SK-N-SH treated with all-trans-retinoic acid at 6 μM for 48 hours (cell line): Measurements from ENCODE around the gene SIRT6.

Experiments
- ATAC-seq: fragments of 200-7000 bp; cut with Tn5 transposase; 3 replicates; pipeline ENCODE4 v1.9.1; 2020; ENCODE audit warnings: mild to moderate bottlenecking, moderate library complexity
- ARNTL ChIP-seq: fragments of 450-650 bp; formaldehyde crosslinking; IDR thresholded peaks from 2 replicates; pipeline ENCODE4 v1.5.0; 2020; ENCODE audit warnings: low read depth, mild to moderate bottlenecking, moderate library complexity, borderline replicate concordance
- BACH2 ChIP-seq: fragments of 250-450 bp; sonication (Bioruptor Pico); IDR thresholded peaks from 2 replicates; pipeline ENCODE4 v1.9.0; 2021; ENCODE audit warnings: mild to moderate bottlenecking, borderline replicate concordance
- CSDC2 ChIP-seq: fragments of 250-450 bp; sonication (Bioruptor Pico); IDR thresholded peaks from 2 replicates; pipeline ENCODE4 v1.5.0; 2020; ENCODE audit warnings: mild to moderate bottlenecking, moderate library complexity
- ESRRG ChIP-seq: fragments of 250-450 bp; sonication (Bioruptor Pico); IDR thresholded peaks from 2 replicates; pipeline ENCODE4 v1.6.1; 2021; ENCODE audit warnings: mild to moderate bottlenecking
- ISL1 ChIP-seq: fragments of 250-450 bp; sonication (Bioruptor Pico); IDR thresholded peaks from 2 replicates; pipeline ENCODE4 v2.1.2; 2022; ENCODE audit warnings: mild to moderate bottlenecking, moderate library complexity
- OSR1 ChIP-seq: fragments of 250-450 bp; sonication (Bioruptor Pico); IDR thresholded peaks from 2 replicates; pipeline ENCODE4 v1.8.0; 2022; ENCODE audit warnings: moderate library complexity, mild to moderate bottlenecking, inconsistent platforms
- PPARA ChIP-seq: fragments of 250-450 bp; sonication (Bioruptor Pico); IDR thresholded peaks from 2 replicates; pipeline ENCODE4 v1.5.0; 2020; ENCODE audit warnings: mild to moderate bottlenecking, borderline replicate concordance
- RARB ChIP-seq: fragments of 250-450 bp; sonication (Bioruptor Pico); IDR thresholded peaks from 2 replicates; pipeline ENCODE4 v1.8.0; 2021; ENCODE audit warnings: mild to moderate bottlenecking, moderate library complexity
- SNAI2 ChIP-seq: fragments of 250-450 bp; sonication (Bioruptor Pico); IDR thresholded peaks from 2 replicates; pipeline ENCODE4 v1.5.0; 2020; ENCODE audit warnings: mild to moderate bottlenecking, moderate library complexity
- TOX ChIP-seq: fragments of 250-450 bp; sonication (Bioruptor Pico); IDR thresholded peaks from 2 replicates; pipeline ENCODE4 v1.8.0; 2021; ENCODE audit warnings: mild to moderate bottlenecking, moderate library complexity, borderline replicate concordance
- ZFP3 ChIP-seq: fragments of 250-450 bp; sonication (Bioruptor Pico); IDR thresholded peaks from 2 replicates; pipeline ENCODE4 v1.5.0; 2020; ENCODE audit warnings: mild to moderate bottlenecking, moderate library complexity
- ZFP30 ChIP-seq: fragments of 450-650 bp; formaldehyde crosslinking; IDR thresholded peaks from 2 replicates; pipeline ENCODE4 v1.5.0; 2022; ENCODE audit warnings: mild to moderate bottlenecking, moderate library complexity
- ZNF565 ChIP-seq: fragments of 450-650 bp; formaldehyde crosslinking; conservative IDR thresholded peaks from 2 replicates; pipeline ENCODE4 v1.5.0; 2020; ENCODE audit warnings: low read depth, mild to moderate bottlenecking, moderate library complexity
- ZNF70 ChIP-seq: fragments of 450-650 bp; formaldehyde crosslinking; IDR thresholded peaks from 2 replicates; pipeline ENCODE4 v1.5.0; 2020; ENCODE audit warnings: mild to moderate bottlenecking, moderate library complexity
- ZNF8 ChIP-seq: fragments of 450-650 bp; formaldehyde crosslinking; IDR thresholded peaks from 2 replicates; pipeline ENCODE4 v1.5.0; 2020; ENCODE audit warnings: mild to moderate bottlenecking, moderate library complexity
- TF ChIP-seq, protein P1 (sequence below): fragments of 250-450 bp; sonication (Bioruptor Pico); IDR thresholded peaks from 2 replicates; pipeline ENCODE4 v1.5.1; 2021; ENCODE audit warnings: mild to moderate bottlenecking, moderate library complexity
- TF ChIP-seq, protein P2 (sequence below): fragments of 250-450 bp; sonication (Bioruptor Pico); IDR thresholded peaks from 2 replicates; pipeline ENCODE4 v1.5.0; 2020; ENCODE audit warnings: mild to moderate bottlenecking, moderate library complexity
- TF ChIP-seq, protein P3 (sequence below): fragments of 250-450 bp; sonication (Bioruptor Pico); IDR thresholded peaks from 2 replicates; pipeline ENCODE4 v1.8.0; 2021; ENCODE audit warnings: low read depth, mild to moderate bottlenecking, moderate library complexity, borderline replicate concordance
- TF ChIP-seq, protein P4 (sequence below): fragments of 250-450 bp; sonication (Bioruptor Pico); IDR thresholded peaks from 2 replicates; pipeline ENCODE4 v1.8.0; 2020; ENCODE audit warnings: mild to moderate bottlenecking, moderate library complexity, borderline replicate concordance

Gene SIRT6

DNA sequence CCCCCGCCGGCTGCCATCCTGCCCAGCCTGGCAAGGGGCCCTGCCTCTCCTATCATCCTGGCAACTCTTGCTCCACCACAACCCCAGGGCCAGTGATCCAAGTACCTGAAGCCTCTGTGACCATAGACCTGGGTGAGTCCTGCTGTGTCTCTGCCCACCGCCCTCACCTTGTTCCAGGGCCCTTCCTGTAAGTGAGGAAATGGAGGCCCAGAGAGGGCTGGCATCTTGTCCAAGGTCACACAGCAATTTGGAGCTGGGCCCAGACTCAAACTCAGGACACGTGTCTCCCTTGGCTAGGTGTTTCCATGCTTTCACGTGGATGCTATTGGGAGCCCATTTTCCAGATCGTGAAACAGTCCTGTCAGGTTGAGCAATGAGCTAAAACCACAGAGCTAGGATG is 25.2 kb downstream of the SIRT6 start:
- no peak for ATAC-seq
- TF ChIP-seq, protein P1, sequence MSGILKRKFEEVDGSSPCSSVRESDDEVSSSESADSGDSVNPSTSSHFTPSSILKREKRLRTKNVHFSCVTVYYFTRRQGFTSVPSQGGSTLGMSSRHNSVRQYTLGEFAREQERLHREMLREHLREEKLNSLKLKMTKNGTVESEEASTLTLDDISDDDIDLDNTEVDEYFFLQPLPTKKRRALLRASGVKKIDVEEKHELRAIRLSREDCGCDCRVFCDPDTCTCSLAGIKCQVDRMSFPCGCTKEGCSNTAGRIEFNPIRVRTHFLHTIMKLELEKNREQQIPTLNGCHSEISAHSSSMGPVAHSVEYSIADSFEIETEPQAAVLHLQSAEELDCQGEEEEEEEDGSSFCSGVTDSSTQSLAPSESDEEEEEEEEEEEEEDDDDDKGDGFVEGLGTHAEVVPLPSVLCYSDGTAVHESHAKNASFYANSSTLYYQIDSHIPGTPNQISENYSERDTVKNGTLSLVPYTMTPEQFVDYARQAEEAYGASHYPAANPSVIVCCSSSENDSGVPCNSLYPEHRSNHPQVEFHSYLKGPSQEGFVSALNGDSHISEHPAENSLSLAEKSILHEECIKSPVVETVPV (CRISPR knock-in tag): no peak
- TF ChIP-seq ESRRG (CRISPR knock-in tag) (no peak), PPARA (CRISPR knock-in tag) (no peak), ZNF565 (CRISPR knock-in tag) (no peak), ZNF8 (CRISPR knock-in tag) (no peak), ISL1 (no peak), CSDC2 (CRISPR knock-in tag) (no peak), ZNF70 (no peak), ZFP30 (CRISPR knock-in tag) (no peak), ZFP3 (CRISPR knock-in tag) (no peak), RARB (no peak), BACH2 (CRISPR knock-in tag) (no peak), TOX (no peak), ARNTL (CRISPR knock-in tag) (no peak), OSR1 (CRISPR knock-in tag) (no peak)
- TF ChIP-seq, protein P2, sequence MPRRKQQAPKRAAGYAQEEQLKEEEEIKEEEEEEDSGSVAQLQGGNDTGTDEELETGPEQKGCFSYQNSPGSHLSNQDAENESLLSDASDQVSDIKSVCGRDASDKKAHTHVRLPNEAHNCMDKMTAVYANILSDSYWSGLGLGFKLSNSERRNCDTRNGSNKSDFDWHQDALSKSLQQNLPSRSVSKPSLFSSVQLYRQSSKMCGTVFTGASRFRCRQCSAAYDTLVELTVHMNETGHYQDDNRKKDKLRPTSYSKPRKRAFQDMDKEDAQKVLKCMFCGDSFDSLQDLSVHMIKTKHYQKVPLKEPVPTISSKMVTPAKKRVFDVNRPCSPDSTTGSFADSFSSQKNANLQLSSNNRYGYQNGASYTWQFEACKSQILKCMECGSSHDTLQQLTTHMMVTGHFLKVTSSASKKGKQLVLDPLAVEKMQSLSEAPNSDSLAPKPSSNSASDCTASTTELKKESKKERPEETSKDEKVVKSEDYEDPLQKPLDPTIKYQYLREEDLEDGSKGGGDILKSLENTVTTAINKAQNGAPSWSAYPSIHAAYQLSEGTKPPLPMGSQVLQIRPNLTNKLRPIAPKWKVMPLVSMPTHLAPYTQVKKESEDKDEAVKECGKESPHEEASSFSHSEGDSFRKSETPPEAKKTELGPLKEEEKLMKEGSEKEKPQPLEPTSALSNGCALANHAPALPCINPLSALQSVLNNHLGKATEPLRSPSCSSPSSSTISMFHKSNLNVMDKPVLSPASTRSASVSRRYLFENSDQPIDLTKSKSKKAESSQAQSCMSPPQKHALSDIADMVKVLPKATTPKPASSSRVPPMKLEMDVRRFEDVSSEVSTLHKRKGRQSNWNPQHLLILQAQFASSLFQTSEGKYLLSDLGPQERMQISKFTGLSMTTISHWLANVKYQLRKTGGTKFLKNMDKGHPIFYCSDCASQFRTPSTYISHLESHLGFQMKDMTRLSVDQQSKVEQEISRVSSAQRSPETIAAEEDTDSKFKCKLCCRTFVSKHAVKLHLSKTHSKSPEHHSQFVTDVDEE (CRISPR knock-in tag): no peak
- TF ChIP-seq, protein P3, sequence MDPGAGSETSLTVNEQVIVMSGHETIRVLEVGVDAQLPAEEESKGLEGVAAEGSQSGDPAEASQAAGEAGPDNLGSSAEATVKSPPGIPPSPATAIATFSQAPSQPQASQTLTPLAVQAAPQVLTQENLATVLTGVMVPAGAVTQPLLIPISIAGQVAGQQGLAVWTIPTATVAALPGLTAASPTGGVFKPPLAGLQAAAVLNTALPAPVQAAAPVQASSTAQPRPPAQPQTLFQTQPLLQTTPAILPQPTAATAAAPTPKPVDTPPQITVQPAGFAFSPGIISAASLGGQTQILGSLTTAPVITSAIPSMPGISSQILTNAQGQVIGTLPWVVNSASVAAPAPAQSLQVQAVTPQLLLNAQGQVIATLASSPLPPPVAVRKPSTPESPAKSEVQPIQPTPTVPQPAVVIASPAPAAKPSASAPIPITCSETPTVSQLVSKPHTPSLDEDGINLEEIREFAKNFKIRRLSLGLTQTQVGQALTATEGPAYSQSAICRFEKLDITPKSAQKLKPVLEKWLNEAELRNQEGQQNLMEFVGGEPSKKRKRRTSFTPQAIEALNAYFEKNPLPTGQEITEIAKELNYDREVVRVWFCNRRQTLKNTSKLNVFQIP (CRISPR knock-in tag): no peak
- TF ChIP-seq, protein P4, sequence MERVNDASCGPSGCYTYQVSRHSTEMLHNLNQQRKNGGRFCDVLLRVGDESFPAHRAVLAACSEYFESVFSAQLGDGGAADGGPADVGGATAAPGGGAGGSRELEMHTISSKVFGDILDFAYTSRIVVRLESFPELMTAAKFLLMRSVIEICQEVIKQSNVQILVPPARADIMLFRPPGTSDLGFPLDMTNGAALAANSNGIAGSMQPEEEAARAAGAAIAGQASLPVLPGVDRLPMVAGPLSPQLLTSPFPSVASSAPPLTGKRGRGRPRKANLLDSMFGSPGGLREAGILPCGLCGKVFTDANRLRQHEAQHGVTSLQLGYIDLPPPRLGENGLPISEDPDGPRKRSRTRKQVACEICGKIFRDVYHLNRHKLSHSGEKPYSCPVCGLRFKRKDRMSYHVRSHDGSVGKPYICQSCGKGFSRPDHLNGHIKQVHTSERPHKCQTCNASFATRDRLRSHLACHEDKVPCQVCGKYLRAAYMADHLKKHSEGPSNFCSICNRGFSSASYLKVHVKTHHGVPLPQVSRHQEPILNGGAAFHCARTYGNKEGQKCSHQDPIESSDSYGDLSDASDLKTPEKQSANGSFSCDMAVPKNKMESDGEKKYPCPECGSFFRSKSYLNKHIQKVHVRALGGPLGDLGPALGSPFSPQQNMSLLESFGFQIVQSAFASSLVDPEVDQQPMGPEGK: no peak

DNA sequence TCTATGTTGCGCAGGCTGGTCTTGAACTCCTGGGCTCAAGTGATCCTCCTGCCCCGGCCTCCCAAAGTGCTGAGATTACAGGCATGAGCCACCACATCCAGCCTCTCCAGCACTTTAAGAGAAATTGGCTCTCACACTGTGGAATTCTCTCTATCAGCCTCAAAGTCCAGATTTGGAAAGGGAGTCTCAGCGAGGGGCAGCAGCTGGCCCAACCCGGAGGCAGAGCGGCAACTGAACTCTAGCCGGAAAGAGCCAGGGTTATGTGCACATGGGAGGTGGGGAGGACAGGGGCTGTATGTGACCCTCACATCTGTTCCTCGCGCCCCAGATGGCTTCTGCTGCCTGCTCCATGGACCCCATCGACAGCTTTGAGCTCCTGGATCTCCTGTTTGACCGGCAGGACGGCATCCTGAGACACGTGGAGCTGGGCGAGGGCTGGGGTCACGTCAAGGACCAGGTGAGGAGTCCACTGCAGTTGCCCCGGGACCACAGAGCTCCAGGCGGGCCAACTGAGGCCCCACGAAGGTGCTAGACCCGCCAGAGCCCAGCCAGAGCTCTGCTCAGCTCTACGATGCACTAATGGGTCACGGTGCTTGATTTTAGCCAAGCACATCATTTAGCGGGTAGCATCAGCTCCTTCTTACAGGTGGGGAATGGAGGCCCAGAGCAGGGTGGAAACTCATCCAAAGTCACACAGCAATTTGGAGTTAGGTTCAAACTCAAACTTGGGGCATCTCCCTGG is 27.6 kb downstream of the SIRT6 start:
- TF ChIP-seq ZNF565 (CRISPR knock-in tag): no peak
- no peak for TF ChIP-seq RARB
- no peak for TF ChIP-seq ZFP3 (CRISPR knock-in tag)
- TF ChIP-seq ZFP30 (CRISPR knock-in tag): no peak
- TF ChIP-seq SNAI2 (CRISPR knock-in tag): no peak
- no peak for TF ChIP-seq ZNF70
- no peak for TF ChIP-seq PPARA (CRISPR knock-in tag)
- TF ChIP-seq, protein P1 (CRISPR knock-in tag): no peak
- no peak for ATAC-seq

DNA sequence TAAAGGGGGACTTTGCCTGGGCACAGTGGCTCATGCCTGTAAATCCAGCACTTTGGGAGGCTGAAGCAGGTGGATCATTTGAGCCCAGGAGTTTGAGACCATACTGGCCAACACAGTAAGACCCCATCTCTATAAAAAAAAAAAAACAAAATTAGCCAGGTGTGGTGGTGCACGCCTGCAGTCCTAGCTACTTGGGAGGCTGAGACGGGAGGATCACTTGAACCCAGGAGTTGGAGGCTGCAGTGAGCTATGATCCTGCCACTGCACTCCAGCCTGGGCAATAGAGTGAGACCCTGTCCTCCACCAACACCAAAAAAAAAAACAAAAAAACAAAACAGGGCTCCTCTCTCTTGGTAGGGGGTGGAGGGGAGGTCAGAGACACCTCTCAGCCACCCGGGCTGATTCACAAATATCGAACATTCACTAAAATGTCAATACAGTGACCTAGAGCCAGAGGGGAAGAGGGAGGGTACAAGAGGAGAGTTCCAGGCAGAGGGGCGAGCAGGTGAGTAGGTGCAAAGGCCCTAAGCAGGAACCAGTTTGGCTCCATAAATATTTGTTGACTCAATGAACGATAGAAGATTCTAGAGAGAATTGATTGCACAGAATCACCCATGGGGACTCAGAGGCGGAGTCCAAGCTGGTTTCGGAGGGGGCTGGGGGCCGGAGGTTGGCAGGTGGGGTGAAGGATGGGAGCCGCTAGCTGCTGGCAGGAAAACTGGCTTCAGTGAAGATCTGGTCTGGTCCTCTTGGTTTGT is 29.9 kb downstream of the SIRT6 start:
- TF ChIP-seq, protein P4: no peak
- TF ChIP-seq ZFP30 (CRISPR knock-in tag) (no peak), RARB (no peak)
- TF ChIP-seq, protein P3 (CRISPR knock-in tag): no peak
- TF ChIP-seq, protein P2 (CRISPR knock-in tag): no peak
- no peak for ATAC-seq
